Stimulated activated naive CD4-positive, alpha-beta T cell (primary cell): Measurements from ENCODE around the gene PLEKHH2.

Source experiments
- DNase-seq, 6 experiments: peaks; one replicate each; lab custom pipeline; 2025; lab: John Stamatoyannopoulos, UW

PLEKHH2 gene

GRCh38 chr2:43762286-43762685 is 125.2 kb downstream of the PLEKHH2 start:
- no peak for DNase-seq

- DNase-seq = no peak
Observed at GRCh38 chr2:43763091-43763490, 126.0 kb downstream of the PLEKHH2 start.

- DNase-seq = no peak
Observed at GRCh38 chr2:43764086-43764705, 127.1 kb downstream of the PLEKHH2 start.

- no peak for DNase-seq
Observed at GRCh38 chr2:43766006-43766405, 128.9 kb downstream of the PLEKHH2 start.

GRCh38 chr2:43773876-43774613 is 137.0 kb downstream of the PLEKHH2 start, which contains the start of gene DYNC2LI1:
DYNC2LI1 (plus strand) TSS chr2:43774039; CDS start chr2:43774139, 100 bp downstream.
- DNase-seq = peak; percentile 44 to 66 (median 55)

- DNase-seq = no peak
Observed at GRCh38 chr2:43774617-43775016, 137.6 kb downstream of the PLEKHH2 start.

GRCh38 chr2:43776324-43776723 is 139.3 kb downstream of the PLEKHH2 start:
- DNase-seq = no peak

GRCh38 chr2:43777306-43777926 is 140.4 kb downstream of the PLEKHH2 start:
- DNase-seq = no peak

GRCh38 chr2:43778233-43778632 is 141.2 kb downstream of the PLEKHH2 start:
- DNase-seq = no peak

GRCh38 chr2:43787895-43788294 is 150.8 kb downstream of the PLEKHH2 start:
- DNase-seq = no peak

- DNase-seq = no peak
Observed at GRCh38 chr2:43788646-43789045, 151.6 kb downstream of the PLEKHH2 start.

GRCh38 chr2:43790147-43790546 is 153.1 kb downstream of the PLEKHH2 start:
- DNase-seq = no peak

- no peak for DNase-seq
Observed at GRCh38 chr2:43791035-43791765, 154.1 kb downstream of the PLEKHH2 start.

- DNase-seq = no peak
Observed at GRCh38 chr2:43792653-43793052, 155.6 kb downstream of the PLEKHH2 start.

GRCh38 chr2:43794956-43795355 is 157.9 kb downstream of the PLEKHH2 start:
- DNase-seq = no peak

- no peak for DNase-seq
Observed at GRCh38 chr2:43796206-43796605, 159.1 kb downstream of the PLEKHH2 start.

- no peak for DNase-seq
Observed at GRCh38 chr2:43798300-43798699, 161.2 kb downstream of the PLEKHH2 start.

- DNase-seq = no peak
Observed at GRCh38 chr2:43800894-43801293, 163.8 kb downstream of the PLEKHH2 start.

GRCh38 chr2:43802135-43802534 is 165.1 kb downstream of the PLEKHH2 start:
- DNase-seq = no peak

GRCh38 chr2:43803113-43803512 is 166.1 kb downstream of the PLEKHH2 start:
- no peak for DNase-seq

GRCh38 chr2:43806719-43807031 is 169.6 kb downstream of the PLEKHH2 start:
- no peak for DNase-seq

- DNase-seq = no peak
Observed at GRCh38 chr2:43810452-43810851, 173.4 kb downstream of the PLEKHH2 start.

- no peak for DNase-seq
Observed at GRCh38 chr2:43810888-43811287, 173.8 kb downstream of the PLEKHH2 start.
